T47D (cell line): ENCODE measurements around the gene NCAPH2.
"Not testable (repeated sequence)": the region's sequence is repeated elsewhere in the genome, so short reads cannot be mapped to it uniquely, and the experiment has no call there.

Source experiments
- DNase-seq, 2 experiments: peaks; one replicate each; pipeline versions ENCODE4 v3.0.0 to v3.0.0-alpha.2; 2011 to 2012; ENCODE audit warnings: low read depth in 1 of 2, low spot score in 1 of 2
- JUND ChIP-seq: IDR thresholded peaks from 2 replicates; pipeline ENCODE4 v1.6.1; 2012; ENCODE audit warnings: low read depth
- in situ Hi-C: cut with HindIII; loops from 2 replicates; pipeline ENCODE4 v1.10.0; 2016; ENCODE audit warnings: low sequenced_read_pairs, low pct_unique_long_range_greater_than_20kb

NCAPH2 gene

DNA sequence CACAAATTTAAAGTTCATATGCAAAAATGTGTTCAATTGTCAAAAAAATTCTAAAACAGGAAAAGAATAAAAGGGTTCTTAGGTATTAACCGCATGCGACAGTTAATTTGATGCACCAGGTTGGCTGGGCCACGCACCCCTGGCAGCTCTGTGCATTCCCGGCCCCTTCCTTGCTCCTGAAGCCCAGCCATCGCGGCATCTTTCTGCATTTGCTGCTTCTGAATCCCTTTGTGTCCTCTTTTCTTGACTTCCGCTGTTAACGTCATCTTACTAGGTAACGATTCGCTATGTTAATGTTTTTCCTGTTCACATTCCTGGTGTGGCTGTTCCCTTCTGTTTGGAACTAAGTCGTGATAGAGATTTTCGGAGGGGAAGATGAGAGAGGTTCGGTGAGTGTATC is 29.7 kb downstream of the NCAPH2 start:
- DNase-seq, result no peak
- in situ Hi-C loops, result no loop called here
- TF ChIP-seq JUND, result no peak

DNA sequence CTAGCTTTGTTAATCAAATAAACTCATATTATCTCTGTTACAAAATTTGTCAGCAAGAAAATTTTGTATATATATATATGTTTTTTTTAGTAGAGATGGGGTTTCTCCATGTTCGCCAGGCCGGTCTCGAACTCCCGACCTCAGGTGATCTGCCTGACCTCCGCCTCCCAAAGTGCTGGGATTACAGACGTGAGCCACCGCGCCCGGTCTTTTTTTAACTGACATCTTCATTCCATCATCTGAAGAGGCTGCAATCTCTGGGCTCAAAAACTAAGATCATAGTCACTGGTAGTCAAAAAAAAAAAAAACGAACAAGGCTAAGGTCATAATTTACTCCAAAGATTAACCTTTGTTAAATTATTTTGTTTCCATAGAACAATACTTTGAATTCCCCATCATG is 32.4 kb downstream of the NCAPH2 start:
- in situ Hi-C loops, result no loop called here
- no peak for DNase-seq
- no peak for TF ChIP-seq JUND

DNA sequence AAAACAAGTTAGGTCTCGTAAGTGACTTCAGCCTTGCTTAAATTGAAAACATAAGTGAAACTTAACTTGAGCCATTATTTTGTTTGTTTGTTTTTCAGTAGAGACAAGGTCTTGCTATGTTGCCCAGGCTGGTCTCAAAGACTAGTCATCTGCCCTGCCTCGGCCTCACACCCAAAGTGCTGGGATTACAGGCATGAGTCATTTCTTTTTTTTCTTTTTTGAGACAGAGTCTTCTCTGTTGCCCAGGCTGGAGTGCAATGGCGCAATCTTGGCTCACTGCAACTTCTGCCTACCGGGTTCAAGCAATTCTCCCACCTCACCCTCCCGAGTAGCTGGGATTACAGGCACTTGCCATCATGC is 33.6 kb downstream of the NCAPH2 start:
- in situ Hi-C loops, DNase-seq: not testable (repeated sequence)

DNA sequence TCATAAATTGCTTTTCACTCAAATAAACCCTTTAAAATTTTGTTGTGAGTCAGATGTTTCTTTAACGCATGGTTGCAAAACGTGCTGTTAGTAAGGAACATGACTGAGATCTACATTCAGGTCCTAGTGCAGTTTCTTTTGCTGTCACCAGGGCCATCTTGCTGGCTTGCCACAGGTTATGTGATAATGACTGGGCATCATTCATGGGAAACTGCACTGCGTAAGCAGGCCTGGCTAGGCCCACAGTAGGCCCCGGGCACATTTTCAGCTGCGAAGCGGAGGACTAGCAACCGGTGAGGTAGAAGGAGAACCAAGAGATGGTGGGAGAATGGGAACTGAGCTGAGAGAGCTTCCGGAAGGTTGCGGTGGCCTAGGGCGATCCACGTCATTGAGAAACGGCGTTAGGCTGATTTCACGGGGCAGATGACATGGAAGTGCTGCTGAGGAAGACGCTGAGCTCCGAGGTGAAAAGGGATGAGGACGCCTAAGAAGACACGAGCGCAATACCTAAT is 34.4 kb downstream of the NCAPH2 start:
- in situ Hi-C loops, result no loop called here
- no peak for TF ChIP-seq JUND
- DNase-seq, result no peak

DNA sequence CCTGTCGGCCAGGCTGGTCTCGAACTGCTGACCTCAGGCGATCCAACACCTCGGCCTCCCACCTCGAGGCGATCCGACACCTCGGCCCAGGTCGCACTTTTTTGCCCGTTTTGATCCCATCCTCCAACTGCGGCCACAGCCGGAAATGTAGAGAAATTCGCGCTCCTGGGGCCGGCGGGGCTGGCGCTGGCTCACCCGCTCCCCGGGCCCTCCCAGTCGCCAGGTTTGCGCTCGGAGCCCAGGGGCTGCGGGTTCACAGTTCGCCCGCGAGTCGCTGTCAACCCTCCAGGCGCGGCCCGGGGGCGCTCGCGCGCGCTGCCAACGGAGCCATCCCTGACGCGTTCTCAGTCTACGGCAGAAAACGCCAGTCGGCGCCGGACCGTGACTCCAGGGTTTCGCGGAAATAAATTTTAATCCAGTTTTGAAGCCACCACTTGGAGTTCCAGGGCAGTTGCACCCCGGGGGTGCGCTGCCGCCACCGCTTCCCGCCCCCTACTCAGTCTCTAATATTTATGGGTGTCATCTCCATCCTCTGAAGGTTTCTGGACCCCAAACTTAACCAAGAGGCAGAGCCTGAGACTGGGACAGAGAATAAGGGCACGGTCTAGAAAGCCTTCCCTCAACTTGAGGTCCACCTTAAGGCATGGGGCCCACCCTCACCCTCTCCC is 36.2 kb downstream of the NCAPH2 start:
- TF ChIP-seq JUND, result no peak
- DNase-seq, result peak; percentile 65 to 77
- in situ Hi-C loops, result no loop called here

DNA sequence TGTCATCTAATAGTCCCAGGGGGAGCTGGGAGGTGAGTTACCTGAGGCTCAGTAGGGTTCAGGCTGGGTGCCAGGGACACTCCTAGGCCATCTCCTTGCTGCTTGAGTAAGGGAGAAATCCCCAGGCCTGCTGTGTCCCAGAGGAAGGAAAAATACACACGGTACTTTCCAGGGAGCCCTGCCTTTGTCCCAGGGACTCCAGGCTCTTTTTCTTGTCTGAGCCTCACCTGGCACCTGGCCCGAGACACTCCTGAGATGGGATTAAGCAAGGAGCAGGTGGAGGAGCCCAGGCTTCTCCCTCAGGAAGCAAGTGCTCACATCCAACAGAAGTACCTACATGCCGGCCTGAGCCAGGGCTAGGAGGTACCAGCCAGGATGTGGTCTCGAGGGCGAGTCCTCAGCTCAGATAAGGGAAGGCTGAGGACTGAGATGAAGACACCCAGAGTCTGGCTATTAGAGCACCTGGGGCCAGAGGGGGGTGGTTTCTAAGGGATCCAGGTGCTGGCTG is 36.8 kb downstream of the NCAPH2 start:
- TF ChIP-seq JUND, result no peak
- DNase-seq, result peak in 1 of 2 experiments; percentile 36
- in situ Hi-C loops, result no loop called here

DNA sequence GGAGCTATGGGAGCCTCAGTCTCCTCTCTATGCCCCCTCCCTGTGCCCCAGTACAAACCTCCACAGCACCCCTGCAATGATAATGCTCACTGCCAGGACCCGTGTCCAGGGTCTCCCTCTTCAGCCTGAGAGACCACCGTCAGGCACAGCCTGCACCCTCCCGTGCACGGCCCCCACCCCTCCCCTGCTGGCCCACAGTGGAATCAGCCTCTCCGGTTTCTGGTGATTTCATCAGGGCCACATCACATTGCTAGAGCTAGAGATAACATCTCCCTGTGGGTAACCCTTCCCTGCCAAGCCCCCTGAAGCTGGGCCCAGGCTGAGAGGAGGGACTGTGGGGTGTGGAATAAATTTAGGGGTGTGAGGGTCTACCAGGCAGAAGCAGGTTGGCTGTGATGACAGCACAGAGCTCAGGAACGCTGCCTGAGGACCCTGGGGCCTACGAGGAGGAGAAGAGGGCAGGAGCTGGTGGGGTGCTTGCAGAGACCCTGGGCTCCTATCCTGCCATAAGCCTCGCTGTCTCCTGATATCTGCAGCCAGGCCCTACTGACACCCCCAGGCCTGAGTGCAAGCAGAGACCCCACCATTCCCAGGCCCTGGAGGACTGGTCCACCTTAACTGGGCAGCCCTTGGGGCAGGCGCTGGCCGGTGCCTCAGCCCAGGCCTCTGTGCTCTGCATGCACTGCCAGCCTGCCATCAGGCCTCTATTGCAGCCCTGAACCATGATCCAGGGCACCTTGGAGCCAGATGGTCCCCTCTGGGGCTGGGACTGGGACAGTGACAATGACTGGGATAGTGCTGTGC is 37.7 kb downstream of the NCAPH2 start, which contains the start of gene KLHDC7B:
Gene KLHDC7B (plus strand): TSS at position 378 of the 804 bp plus-strand sequence. CDS start 345 bp downstream, at position 723.
- DNase-seq, result no peak
- no peak for TF ChIP-seq JUND
- in situ Hi-C loops, result no loop called here

DNA sequence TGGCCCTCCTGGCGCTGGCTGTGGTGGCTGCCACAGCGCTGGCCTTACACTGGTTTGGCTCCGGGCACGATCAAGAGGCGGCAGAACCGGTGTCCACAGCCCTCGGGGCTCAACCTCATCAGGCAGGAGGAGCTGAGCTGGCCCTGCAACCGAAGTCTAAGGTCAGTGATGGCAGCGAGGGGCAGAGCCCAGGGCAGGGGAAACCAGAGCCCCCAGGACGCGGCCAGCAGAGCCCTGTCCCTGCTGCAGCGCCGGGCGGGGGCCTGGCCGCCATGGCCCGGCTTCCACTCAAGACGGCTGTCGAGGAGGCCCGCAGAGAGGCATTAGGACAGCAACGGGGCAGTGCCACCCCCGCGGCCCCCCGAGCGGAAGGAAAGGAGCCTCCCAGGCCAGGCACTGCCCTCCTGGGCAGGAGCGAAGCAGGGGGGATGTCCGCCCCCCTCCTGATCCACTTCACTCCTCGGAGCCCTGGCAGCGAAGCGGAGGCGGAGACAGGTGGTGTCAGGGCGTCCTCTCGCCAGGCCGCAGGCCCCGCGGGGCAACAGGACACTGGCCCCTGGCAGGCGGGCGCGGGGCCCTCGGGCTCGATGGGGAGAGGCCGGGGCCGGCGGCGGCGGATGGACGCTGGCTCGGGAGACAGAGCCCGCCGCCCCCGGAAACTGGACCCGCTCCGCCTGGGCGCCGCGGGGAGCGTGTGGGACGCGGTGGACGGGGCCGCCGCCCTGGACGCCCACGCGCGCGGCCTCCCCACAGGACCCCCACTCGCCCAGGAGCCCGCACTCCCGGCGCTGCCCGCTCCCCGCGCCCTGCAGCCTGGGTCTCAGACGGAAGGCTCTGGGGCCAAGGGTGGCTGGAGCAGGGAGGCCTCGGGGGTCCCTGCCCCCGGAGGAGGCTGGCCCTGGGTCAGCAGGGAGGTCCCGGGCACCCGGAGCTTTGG is 38.6 kb downstream of the NCAPH2 start:
- TF ChIP-seq JUND, result no peak
- peak in 1 of 2 experiments; percentile 38 for DNase-seq
- in situ Hi-C loops, result no loop called here

DNA sequence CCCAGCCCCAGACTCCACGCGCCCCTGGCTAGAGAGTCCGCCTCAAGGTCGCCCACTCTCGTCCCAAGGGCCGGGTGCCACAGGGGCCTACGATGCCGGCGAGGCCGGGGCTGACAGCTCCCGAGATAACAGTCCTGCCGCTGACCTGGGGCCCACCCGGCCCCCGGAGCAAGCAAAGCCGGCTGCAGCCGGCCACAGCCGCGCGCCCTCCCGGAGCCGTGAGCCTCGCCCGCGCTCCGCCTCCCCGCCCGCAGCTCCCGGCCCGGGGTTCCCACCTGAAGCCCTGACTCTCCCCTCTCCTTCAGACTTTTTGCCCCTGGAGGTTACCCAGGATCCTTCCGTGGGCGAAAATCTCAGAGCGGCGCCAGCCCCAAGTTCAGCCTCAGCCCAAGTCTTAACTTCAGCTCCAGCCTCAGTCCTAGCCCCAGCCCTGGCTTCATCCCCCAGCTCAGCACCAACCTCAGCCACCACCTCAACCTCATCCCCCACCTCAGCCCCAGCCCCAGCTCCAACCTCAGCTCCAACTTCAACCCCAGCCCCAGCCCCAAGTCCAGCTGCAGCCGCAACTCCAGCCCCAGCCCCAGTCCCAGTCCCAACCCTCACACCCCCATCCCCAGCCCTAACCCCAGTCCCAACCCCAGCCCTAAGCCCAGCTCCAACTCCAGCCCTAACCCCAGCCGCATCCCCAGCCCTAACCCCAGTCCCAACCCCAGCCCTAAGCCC is 39.4 kb downstream of the NCAPH2 start:
- in situ Hi-C loops, result no loop called here
- no peak for TF ChIP-seq JUND
- no peak for DNase-seq

DNA sequence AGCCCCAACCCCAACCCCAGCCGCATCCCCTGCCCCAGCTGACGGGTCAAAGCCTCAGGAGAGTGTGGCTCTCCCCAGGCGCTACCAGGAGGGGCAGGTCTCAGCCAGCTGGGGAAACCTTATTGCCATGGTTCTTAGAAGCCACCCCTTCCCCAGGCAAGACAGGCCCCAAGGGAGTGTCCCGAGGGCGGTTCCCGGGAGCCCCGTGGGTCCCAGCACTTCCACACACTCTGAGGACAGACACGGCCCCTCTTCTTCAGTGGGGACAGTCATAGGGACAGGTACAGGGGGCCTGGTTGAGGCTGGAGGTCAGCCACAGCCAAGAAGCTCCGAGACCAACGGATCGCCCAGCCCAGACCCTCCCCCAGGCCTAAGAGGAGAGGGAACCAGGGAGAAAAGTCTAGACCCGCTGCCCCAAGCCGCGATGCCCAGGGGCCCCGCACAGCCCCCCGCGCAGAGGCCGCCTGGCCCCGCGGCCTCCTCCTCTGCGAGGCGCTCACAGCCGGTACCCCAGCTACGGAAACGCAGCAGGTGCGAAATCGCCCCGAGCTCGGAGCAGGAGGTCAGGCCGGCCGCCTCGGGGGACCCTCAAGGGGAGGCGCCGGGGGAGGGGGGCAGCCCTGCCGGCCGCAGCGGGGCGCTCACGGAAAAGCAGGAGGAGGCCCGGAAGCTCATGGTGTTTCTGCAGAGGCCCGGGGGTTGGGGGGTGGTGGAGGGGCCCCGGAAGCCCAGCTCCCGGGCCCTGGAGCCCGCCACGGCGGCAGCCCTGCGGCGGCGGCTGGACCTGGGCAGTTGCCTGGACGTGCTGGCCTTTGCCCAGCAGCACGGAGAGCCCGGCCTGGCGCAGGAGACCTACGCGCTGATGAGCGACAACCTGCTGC is 40.3 kb downstream of the NCAPH2 start:
- DNase-seq, result no peak
- in situ Hi-C loops, result no loop called here
- no peak for TF ChIP-seq JUND
